Measurements from ENCODE around the gene TSC2.

GRCh38 chr16:2062801-2063200 is 15.0 kb downstream of the TSC2 start:
- TF ChIP-seq CTCF (IDR thresholded peaks at IDR 0.05; ENCODE audit: poor library complexity, severe bottlenecking) (no peak), POLR2AphosphoS5 (IDR thresholded peaks at IDR 0.05) (no peak), EZH2 (IDR thresholded peaks at IDR 0.05; ENCODE audit: borderline replicate concordance, insufficient read depth, low read length, poor library complexity, severe bottlenecking) (no peak), EP300 (conservative IDR thresholded peaks at IDR 0.05; ENCODE audit: poor library complexity, severe bottlenecking) (no peak), REST (IDR thresholded peaks at IDR 0.05; ENCODE audit: borderline replicate concordance) (no peak), MXI1 (conservative IDR thresholded peaks at IDR 0.05; ENCODE audit: poor library complexity, severe bottlenecking) (no peak), TAF1 (IDR thresholded peaks at IDR 0.05; ENCODE audit: low read depth) (no peak), RAD21 (conservative IDR thresholded peaks at IDR 0.05) (no peak), SMC3 (conservative IDR thresholded peaks at IDR 0.05; ENCODE audit: poor library complexity) (no peak)
